Urinary bladder (tissue), 4 donors: ENCODE measurements around the gene PITPNC1. TPM values are rescaled to one million over a fixed set of nuclear protein-coding genes. Genes with fewer than 3 reads are reported as not detected.

Experiments used
- DNase-seq: peaks from one replicate; pipeline ENCODE4 v3.0.0-alpha.2; 2015; ENCODE audit errors: extremely low spot score
- H3K27ac ChIP-seq: one replicate; pipeline ENCODE4 v1.5.1; 2013; ENCODE audit warnings: low read depth, mild to moderate bottlenecking, moderate library complexity
- H3K36me3 ChIP-seq: one replicate; pipeline ENCODE4 v1.6.1; 2013; ENCODE audit warnings: mild to moderate bottlenecking, moderate library complexity; ENCODE audit not compliant: insufficient read depth
- H3K4me1 ChIP-seq: one replicate; pipeline ENCODE4 v1.6.1; 2013; ENCODE audit warnings: mild to moderate bottlenecking, moderate library complexity; ENCODE audit not compliant: insufficient read depth
- H3K4me3 ChIP-seq: one replicate; pipeline ENCODE4 v1.5.1; 2013; ENCODE audit warnings: low read depth, low read length
- WGBS: extraction: QIAGEN DNeasy Blood & Tissue Kit; methylation state at CpG from one replicate; pipeline ENCODE4 v1.1.7; 2013; 5-methylcytosine and 5-hydroxymethylcytosine counted together
- polyA plus RNA-seq: library from polyadenylated mRNA; stranded (reverse); fragments of 200-250 nt; gene quantifications from one replicate; pipeline ENCODE4 v1.2.3, GENCODE V29; 2013
- total RNA-seq: library from RNA; depleted of rRNA; stranded (reverse); fragments of >200 nt; gene quantifications from one replicate; pipeline ENCODE4 v1.2.3, GENCODE V29; 2014
- donor health status: healthy with polysubstance abuse.
- donor health status: healthy.

Gene PITPNC1
- total and polyA plus RNA-seq, 2 donors = 9.3 to 13.4 TPM

DNA sequence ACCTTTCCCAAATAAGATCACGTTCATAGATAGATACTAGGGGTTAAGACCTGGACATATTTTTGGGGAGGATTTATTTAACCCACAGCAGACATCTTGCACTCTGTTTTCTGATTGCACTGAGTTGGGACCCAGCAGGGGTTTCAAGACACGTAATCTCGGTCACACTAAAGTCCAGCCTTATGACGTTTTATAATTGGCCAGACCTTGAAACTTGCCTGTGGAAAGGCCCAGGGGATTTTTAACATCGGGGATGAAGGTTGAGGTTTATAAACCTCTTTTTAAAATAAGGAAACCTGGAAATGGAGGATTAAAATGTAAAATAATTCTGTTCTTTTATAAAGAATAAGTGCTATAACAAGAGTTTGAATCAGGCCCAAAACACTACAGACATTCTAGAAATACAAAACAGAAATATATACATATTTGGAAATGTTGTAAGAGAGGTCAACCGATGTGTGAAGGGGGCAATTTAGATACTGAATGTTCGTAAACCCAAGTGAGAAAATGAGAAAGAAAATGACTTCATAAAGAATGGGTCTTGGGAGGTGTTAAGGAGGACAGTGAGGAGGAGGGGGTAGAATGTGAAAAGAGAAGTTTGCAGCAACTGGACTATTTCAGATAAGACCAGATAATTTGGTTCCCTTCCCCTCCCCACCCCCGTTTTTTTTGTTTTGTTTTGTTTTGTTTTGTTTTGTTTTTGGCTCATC lies 279.6 kb downstream of the PITPNC1 start:
- DNase-seq = no peak
- no peaks in the 10 kb centered on the region for H3K36me3 ChIP-seq
- no peaks in the 10 kb centered on the region for H3K4me1 ChIP-seq
- no peak overlapping the region for H3K27ac ChIP-seq
- 86% methylated on average over 8 of the region's 8 CpGs for WGBS
- H3K4me3 ChIP-seq = no peak overlapping the region

DNA sequence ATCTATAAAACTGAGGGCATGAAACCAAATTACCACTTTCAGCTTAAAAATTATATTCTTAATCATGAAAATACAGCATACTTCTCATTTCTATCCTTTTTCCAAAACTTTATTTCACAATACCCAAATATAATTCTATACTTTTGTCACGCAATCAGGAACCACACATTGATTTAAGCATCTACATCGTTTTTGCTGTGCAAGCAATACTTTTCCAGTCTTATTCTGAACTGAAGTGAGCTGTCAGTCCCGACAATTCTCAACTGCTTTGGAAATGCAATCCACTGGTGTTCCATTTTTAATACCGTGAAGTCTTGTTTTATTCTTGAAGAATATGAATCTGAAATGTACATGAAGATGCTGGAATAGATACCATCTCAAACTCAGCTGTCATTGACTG lies 280.5 kb downstream of the PITPNC1 start:
- Histone ChIP-seq H3K4me3 (no peak overlapping the region), H3K27ac (no peak overlapping the region), H3K4me1 (no peaks in the 10 kb centered on the region), H3K36me3 (no peaks in the 10 kb centered on the region)
- no peak for DNase-seq
- WGBS = 95% methylated on average over 4 of the region's 4 CpGs

DNA sequence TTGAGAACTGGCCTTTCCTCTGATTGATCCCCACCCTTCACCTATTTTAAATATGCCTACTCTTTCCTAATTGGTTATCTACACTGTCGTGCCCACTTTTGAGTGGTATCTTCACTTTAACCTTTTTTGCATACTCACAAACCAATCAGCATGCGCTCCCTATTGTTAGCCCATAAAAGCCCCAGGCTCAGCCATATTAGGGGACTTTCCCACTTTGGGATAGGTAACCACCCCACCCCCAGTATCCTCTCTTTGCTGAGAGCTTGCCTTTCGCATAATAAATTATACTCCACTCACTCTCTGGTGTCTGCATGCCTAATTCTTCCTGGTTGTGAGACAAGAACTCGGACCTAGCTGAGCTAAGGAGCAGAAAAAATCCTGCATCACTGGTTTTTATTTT lies 281.2 kb downstream of the PITPNC1 start:
- Histone ChIP-seq H3K4me3 (no peak overlapping the region), H3K36me3 (no peaks in the 10 kb centered on the region), H3K27ac (no peak overlapping the region), H3K4me1 (no peaks in the 10 kb centered on the region)
- DNase-seq = no peak
- 88% methylated on average over 4 of the region's 4 CpGs for WGBS

DNA sequence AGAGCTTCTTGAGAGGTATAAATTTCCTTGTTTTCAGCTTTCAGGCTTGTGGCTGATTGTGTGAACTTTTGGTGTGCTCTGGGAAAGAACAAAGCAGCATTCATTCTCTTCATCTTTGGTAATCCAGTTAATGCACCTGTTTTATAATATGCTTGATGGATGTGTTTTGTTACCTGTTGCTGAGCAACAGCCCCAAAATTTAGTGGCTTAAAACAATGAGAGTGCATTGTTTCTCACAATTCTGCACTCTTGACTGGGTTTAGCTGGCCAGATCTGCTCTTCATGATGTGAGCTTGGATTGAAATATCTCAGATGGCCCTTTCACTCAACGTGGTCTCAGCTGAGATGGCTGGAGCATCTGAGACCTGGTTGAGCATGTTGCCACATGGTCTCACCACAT lies 281.9 kb downstream of the PITPNC1 start:
- Histone ChIP-seq H3K27ac (no peak overlapping the region), H3K4me3 (no peak overlapping the region), H3K36me3 (no peaks in the 10 kb centered on the region), H3K4me1 (no peaks in the 10 kb centered on the region)
- WGBS = 89% methylated on average over 1 of the region's 1 CpG
- no peak for DNase-seq

DNA sequence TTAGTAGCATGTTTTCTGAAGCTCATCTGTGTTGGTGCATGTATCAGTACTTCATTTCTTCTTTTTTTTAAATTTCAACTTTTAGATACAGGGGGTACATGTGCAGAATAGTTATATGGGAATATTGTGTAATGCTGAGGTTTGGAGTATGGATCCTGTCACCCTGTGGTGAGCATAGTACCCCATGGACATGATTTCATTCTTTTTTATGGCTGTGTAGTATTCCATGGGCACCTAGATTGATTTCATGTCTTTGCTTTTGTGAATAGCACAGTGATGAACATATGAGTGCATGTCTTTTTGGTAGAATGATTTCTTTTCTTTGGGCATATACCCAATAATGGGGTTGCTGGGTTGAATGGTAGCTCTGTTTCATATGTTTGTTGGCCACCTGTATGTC lies 285.6 kb downstream of the PITPNC1 start:
- no peak for DNase-seq
- Histone ChIP-seq H3K4me1 (no peaks in the 10 kb centered on the region), H3K36me3 (no peaks in the 10 kb centered on the region), H3K4me3 (no peak overlapping the region), H3K27ac (no peak overlapping the region)

DNA sequence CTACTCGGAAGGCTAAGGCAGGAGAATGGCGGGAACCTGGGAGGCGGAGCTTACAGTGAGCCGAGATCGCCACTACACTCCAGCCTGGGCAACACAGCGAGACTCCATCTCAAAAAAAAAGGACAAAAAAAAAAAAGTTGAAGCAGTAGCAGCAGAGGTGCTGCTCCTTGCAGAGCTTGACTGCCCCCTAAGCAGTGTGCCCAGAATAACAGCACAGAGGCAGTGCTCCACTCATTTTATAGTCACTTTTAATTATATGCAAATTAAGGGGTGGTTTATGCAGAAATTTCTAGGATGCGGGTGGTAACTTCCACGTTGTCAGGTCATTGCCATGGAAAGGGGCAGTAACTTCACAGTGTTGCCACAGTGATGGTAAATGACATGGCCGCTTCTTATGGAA lies 286.4 kb downstream of the PITPNC1 start:
- no peak overlapping the region for H3K27ac ChIP-seq
- no peak for DNase-seq
- no peaks in the 10 kb centered on the region for H3K4me1 ChIP-seq
- WGBS = 93% methylated on average over 9 of the region's 9 CpGs
- no peaks in the 10 kb centered on the region for H3K36me3 ChIP-seq
- H3K4me3 ChIP-seq = no peak overlapping the region

DNA sequence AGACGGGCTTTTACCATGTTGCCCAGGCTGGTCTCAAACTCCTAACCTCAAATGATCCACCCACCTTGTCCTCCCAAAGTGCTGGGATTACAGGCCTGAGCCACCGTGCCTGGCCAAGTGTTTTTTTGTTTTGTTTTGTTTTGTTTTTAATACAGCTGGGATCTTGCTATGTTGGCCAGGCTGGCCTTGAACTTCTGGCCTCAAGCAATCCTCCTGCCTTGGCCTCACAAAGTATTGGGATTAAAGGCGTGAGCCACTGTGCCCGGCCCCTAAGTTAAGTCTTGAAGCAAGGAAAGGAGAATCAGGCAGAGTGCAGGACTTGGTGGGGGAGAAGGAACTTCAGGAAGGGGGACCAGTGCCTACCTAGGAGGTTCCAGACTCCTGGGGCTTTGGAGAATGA lies 288.9 kb downstream of the PITPNC1 start:
- Histone ChIP-seq H3K4me1 (no peaks in the 10 kb centered on the region), H3K4me3 (no peak overlapping the region), H3K36me3 (no peaks in the 10 kb centered on the region), H3K27ac (no peak overlapping the region)
- whole genome bisulfite sequencing = 93% methylated on average over 4 of the region's 4 CpGs
- no peak for DNase-seq

DNA sequence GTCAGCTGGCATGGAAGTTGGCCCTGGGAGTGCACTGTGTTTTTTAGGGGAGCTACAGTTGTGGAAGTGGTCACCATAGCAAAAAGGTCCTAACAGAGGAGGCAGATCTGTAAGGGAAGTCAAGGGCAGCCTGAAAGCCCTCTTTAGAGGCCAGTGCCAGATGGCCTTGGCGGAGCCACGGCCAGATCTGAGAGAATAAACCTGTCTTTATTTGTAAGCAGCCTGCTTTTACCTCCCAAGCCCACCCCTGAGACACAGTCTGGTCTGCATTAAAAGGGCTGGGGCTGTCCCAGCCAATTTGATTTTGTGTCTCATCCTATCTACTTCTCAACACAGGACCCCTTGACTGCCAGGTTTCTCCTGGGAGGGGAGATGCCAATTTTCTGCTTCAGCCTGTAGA lies 289.6 kb downstream of the PITPNC1 start:
- 81% methylated on average over 2 of the region's 2 CpGs for WGBS
- Histone ChIP-seq H3K4me3 (no peak overlapping the region), H3K27ac (no peak overlapping the region), H3K4me1 (no peaks in the 10 kb centered on the region), H3K36me3 (no peaks in the 10 kb centered on the region)
- DNase-seq = no peak

DNA sequence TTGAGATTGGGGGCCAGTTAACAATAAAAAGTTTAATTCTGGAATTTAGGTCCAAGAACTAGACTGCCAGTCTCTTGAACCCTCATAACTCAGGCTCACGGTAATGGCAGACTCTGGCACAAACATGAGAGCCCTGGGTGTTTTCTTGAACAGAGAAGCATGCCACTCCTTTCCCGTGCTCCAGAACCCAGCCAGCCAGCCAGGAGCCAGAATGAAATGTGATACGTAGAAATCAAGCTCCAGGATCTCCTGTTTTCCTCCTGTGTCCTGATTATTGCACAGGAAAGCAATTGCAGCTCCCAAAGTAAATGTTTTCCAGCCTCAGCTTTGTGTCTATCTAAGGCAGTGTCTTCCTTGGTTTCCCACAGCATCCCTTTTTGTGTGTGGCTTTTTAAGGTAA lies 294.4 kb downstream of the PITPNC1 start:
- DNase-seq = no peak
- no peaks in the 10 kb centered on the region for H3K4me1 ChIP-seq
- H3K4me3 ChIP-seq = no peak overlapping the region
- no peak overlapping the region for H3K27ac ChIP-seq
- 35% methylated on average over 3 of the region's 3 CpGs for WGBS
- H3K36me3 ChIP-seq = no peaks in the 10 kb centered on the region

DNA sequence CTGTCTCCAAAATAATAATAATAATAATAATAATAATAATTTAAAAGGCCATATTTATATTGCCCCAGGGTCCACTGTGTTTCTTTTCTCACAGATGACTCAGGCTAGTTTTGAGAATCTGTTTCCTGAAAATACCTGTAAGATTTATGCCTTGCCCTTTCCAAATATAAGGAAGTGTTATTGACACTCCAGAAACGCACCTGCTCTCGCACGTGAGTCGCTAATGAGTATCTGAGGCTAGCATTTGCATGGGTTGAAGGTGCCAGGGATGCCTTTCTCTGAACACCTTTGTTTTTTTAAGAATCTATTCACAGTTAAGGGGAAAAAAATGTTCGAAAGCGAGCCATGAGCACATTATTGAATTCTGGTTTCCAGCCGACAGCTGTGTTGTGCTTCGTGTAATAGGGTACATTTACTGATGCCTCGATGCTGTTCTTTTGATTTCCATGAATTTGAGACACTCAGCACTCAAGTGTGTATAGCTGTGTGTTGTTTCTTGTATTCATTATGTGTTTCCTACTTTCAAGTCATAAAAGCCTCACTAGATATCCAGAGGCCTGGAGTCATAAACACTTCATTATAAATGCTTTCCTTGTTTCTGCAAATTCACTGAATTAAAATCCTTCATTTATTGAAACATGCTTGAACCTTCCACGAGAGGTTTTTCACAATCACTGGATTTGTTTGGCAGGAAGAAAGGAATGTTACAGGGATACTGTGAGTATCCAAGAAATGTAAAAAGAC lies 295.7 kb downstream of the PITPNC1 start:
- Histone ChIP-seq H3K4me3 (no peak overlapping the region), H3K27ac (no peak overlapping the region), H3K4me1 (no peaks in the 10 kb centered on the region), H3K36me3 (peaks cover 3% of the 10 kb centered on the region)
- DNase-seq = no peak
- 83% methylated on average over 10 of the region's 10 CpGs for WGBS

DNA sequence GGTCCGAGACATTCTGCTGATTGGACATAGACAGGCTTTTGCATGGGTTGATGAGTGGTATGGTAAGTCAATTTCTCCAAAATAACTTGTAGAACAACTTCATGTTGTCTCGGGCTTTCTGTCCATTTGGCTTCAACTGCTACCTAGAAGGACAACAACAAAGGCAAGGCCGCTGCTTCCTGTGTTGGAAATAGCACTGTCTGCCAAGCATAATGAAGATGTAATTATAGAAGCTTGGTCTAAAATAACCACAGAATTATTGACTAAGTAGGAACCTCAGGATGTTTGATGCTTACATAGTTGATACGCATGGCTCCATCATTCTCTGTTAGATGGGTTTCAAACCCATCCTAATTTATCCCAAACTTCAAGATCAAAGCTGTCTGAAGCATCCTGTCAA lies 298.4 kb downstream of the PITPNC1 start:
- WGBS = 91% methylated on average over 4 of the region's 4 CpGs
- no peak overlapping the region for H3K4me3 ChIP-seq
- H3K4me1 ChIP-seq = no peaks in the 10 kb centered on the region
- DNase-seq = no peak
- peaks cover 3% of the 10 kb centered on the region for H3K36me3 ChIP-seq
- no peak overlapping the region for H3K27ac ChIP-seq

DNA sequence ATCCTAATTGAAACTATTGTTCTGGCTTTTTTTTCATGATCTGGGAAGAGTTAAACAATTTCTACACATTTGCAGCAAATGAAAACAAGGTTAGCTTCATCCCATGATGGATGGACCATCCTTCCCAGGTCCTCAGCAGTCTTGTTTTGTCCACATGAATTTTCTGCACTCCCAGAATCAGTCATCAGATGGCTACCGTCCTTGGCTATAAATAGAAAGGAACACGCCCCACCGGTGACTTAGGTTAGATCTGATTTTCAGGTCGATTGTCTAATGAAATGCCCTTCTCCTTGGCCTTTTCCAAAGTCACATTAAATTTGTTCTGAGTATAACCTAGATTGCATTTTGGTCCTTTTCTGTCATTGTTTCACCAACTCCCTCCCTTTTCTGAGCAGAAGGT lies 299.2 kb downstream of the PITPNC1 start:
- peaks cover 3% of the 10 kb centered on the region for H3K36me3 ChIP-seq
- no peak overlapping the region for H3K27ac ChIP-seq
- WGBS = 73% methylated on average over 4 of the region's 4 CpGs
- H3K4me3 ChIP-seq = no peak overlapping the region
- no peak for DNase-seq
- H3K4me1 ChIP-seq = no peaks in the 10 kb centered on the region

DNA sequence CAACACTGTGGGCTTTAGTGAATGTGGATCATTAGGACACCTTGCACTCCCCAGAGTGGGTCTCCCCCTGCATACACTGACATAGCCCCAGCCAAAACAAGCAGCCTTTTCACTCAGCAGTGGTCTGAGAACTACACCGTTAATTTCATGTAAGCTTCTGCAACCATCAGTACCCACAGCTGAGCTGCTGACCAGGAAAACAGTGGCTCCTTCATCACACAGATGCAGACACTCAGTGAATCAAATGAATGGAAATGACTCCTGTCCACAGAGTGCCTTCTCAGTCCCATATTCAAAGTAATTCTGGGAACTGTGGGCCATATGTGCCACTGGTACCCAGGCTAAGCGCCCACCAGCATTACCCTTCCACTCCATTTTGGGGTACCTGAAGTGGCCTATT lies 301.3 kb downstream of the PITPNC1 start:
- Histone ChIP-seq H3K4me1 (no peaks in the 10 kb centered on the region), H3K36me3 (peaks cover 3% of the 10 kb centered on the region), H3K27ac (no peak overlapping the region), H3K4me3 (no peak overlapping the region)
- 94% methylated on average over 2 of the region's 2 CpGs for WGBS
- no peak for DNase-seq

DNA sequence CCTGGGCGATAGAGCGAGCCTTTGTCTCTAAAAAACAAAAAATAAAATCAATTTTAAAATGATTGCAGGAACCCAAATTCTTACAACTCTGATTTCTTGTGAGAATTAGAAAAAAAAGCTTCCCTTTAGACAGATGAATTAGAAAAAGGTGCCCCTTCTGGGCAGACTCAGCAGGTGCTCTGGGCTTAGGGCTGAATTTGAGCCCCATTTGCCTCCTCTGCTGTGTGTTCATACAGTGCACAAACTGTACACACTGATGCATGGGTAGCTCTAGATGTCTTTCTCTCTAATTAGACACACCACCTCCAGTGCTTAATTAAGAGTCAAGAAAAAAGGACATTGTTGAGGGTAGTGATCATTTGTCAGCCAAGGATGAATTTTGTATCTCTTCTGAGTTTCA lies 302.1 kb downstream of the PITPNC1 start:
- Histone ChIP-seq H3K4me3 (no peak overlapping the region), H3K27ac (no peak overlapping the region), H3K4me1 (no peaks in the 10 kb centered on the region), H3K36me3 (peaks cover 3% of the 10 kb centered on the region)
- DNase-seq = no peak
- 96% methylated on average over 2 of the region's 2 CpGs for WGBS
